Ovary (tissue), 9 donors: Measurements from ENCODE around the gene SESTD1. TPM values are rescaled to one million over a fixed set of nuclear protein-coding genes. Genes with fewer than 3 reads are reported as not detected.

ENCODE experiments used
- DNase-seq, 5 donors: peaks; one replicate each; pipeline ENCODE4 v3.0.0-alpha.2; 2019 to 2020
- H3K27ac ChIP-seq, 2 donors: fragments of 200-600 bp; one replicate each; pipeline versions ENCODE4 v1.5.1 to v1.8.0; 2019 to 2022
- H3K27me3 ChIP-seq: fragments of 200-600 bp; one replicate; pipeline ENCODE4 v1.8.0; 2022
- H3K36me3 ChIP-seq: fragments of 200-600 bp; sonication (generic); one replicate; pipeline ENCODE4 v1.5.1; 2019
- H3K4me1 ChIP-seq: one replicate; pipeline ENCODE4 v1.8.1; 2013; ENCODE audit warnings: mild to moderate bottlenecking, moderate library complexity; ENCODE audit not compliant: insufficient read depth
- H3K4me3 ChIP-seq: fragments of 200-600 bp; sonication (generic); one replicate; pipeline ENCODE4 v1.5.1; 2017
- H3K9me3 ChIP-seq, 2 donors: fragments of 200-600 bp in 1 of 2; sonication (generic) in 1 of 2; one replicate each; pipeline versions ENCODE4 v1.5.1 to v1.8.1; 2013 to 2019; ENCODE audit warnings: mild to moderate bottlenecking in 1 of 2, moderate library complexity in 1 of 2
- EP300 ChIP-seq: sonication (generic); formaldehyde crosslinking; IDR thresholded peaks from one replicate; pipeline ENCODE4 v1.6.1; 2017; ENCODE audit warnings: antibody characterized with exemption
- POLR2A ChIP-seq: fragments of 450-650 bp; IDR thresholded peaks from one replicate; pipeline ENCODE4 v1.6.1; 2017; ENCODE audit warnings: antibody characterized with exemption, mild to moderate bottlenecking, moderate library complexity
- WGBS, 3 donors: extraction: QIAGEN DNeasy Blood & Tissue Kit in 1 of 3; methylation state at CpG; one replicate each; pipeline versions ENCODE4 v1.1.5 to v1.1.7; 2013 to 2017; 5-methylcytosine and 5-hydroxymethylcytosine counted together
- intact Hi-C, 4 donors: fragments of 100-400 bp; cut with DNase I; formaldehyde crosslinking; loops; one replicate each; pipeline versions ENCODE4 v1.11.0 to v1.15.1; 2022 to 2023
- polyA plus RNA-seq, 2 donors: library from polyadenylated mRNA; stranded (reverse); fragments of 200-250 nt in 1 of 2; fragments of 350-450 nt in 1 of 2; fragmentation: Illumina TruSeq in 1 of 2; extraction: RNeasy Lipid Tissue Mini Kit (QIAGEN cat#74804) in 1 of 2; gene quantifications; one replicate each; pipeline ENCODE4 v1.2.3, GENCODE V29; 2013 to 2014
- total RNA-seq, 7 donors: library from RNA; depleted of rRNA in 2 of 7; stranded (reverse); fragments of >200 nt in 2 of 7; fragmentation: NEBNext Ultra II Directional in 3 of 7; extraction: Animal tissue kit (Norgen Biotek cat#: 25700) in 3 of 7; gene quantifications; one replicate each; pipeline versions ENCODE4 v1.1.0 to v1.2.4, GENCODE V29; 2016 to 2023
- TF ChIP-seq, protein P1 (sequence below), 3 donors: fragments of 450-650 bp in 2 of 3; fragments of 200-600 bp in 1 of 3; IDR thresholded peaks; one replicate each; pipeline versions ENCODE4 v1.5.1 to v1.8.0; 2016 to 2022; ENCODE audit warnings: antibody characterized with exemption in 3 of 3, mild to moderate bottlenecking in 1 of 3
- donor health status: DM: no; HTN: no; CAD: no; lungs with moderate emphysema.
- donor health status: DM: no; HTN: no; CAD: no.
- donor health status: Bipolar disorder and iron deficiency.
- donor health status: DM: yes; HTN: yes; CAD: no.
- donor health status: DM: no; HTN: no; CAD: no.
- donor health status: DM: yes; HTN: yes; CAD: no.

The SESTD1 gene
- total and polyA plus RNA-seq, 9 donors = 6.9 to 54.2 (median 39.3) TPM

DNA sequence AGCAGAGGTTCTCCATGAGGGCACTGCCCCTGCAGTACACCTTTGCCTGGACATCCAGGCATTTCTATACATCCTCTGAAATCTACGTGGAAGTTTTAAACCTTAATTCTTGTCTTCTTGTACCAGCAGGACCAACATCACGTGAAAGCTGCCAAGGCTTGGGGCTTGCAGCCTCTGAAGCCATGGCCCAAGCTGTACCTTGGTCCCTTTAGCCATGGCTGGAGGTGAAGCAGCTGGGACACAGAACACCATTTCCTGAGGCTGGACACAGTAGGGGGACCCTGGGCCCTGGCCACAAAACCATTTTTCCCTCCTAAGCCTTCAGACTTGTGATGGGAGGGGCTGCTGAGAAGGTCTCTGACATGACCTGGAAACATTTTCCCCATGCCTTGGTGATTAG, 181.9 kb downstream of the SESTD1 start:
- WGBS, 3 donors = 85 to 94% (median 88%) methylated on average over 2 of the region's 2 CpGs
- no peaks in the 10 kb centered on the region for H3K36me3 ChIP-seq
- H3K4me3 ChIP-seq = no peak overlapping the region
- H3K9me3 ChIP-seq = no peaks in the 10 kb centered on the region
- DNase-seq = no peak
- no peaks in the 10 kb centered on the region for H3K27me3 ChIP-seq
- intact Hi-C loops = no loop called here
- H3K4me1 ChIP-seq = no peaks in the 10 kb centered on the region
- TF ChIP-seq, protein P1, sequence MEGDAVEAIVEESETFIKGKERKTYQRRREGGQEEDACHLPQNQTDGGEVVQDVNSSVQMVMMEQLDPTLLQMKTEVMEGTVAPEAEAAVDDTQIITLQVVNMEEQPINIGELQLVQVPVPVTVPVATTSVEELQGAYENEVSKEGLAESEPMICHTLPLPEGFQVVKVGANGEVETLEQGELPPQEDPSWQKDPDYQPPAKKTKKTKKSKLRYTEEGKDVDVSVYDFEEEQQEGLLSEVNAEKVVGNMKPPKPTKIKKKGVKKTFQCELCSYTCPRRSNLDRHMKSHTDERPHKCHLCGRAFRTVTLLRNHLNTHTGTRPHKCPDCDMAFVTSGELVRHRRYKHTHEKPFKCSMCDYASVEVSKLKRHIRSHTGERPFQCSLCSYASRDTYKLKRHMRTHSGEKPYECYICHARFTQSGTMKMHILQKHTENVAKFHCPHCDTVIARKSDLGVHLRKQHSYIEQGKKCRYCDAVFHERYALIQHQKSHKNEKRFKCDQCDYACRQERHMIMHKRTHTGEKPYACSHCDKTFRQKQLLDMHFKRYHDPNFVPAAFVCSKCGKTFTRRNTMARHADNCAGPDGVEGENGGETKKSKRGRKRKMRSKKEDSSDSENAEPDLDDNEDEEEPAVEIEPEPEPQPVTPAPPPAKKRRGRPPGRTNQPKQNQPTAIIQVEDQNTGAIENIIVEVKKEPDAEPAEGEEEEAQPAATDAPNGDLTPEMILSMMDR (IDR thresholded peaks at IDR 0.05) = no peak
- TF ChIP-seq POLR2A (no peak), EP300 (no peak)
- H3K27ac ChIP-seq = no peak overlapping the region

DNA sequence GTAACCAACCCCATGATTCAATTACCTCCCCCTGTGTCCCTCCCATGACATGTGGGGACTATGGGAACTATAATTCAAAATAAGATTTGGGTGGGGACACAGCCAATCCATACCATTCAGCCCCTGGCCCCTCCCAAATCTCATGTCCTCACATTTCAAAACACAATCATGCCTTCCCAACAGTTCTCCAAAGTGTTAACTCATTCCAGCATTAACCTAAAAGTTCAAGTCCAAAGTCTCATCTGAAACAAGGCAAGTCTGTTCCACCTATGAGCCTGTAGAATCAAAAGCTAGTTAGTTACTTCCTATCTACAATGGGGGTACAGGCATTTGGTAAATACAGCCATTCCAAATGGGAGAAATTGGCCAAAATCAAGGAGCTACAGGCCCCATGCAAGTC, 182.7 kb downstream of the SESTD1 start:
- DNase-seq = no peak
- Histone ChIP-seq H3K9me3 (no peaks in the 10 kb centered on the region), H3K4me1 (no peaks in the 10 kb centered on the region), H3K36me3 (no peaks in the 10 kb centered on the region), H3K27ac (no peak overlapping the region), H3K4me3 (no peak overlapping the region), H3K27me3 (no peaks in the 10 kb centered on the region)
- TF ChIP-seq EP300 (no peak), POLR2A (no peak)
- TF ChIP-seq, protein P1 (IDR thresholded peaks at IDR 0.05) = no peak
- intact Hi-C loops = no loop called here

DNA sequence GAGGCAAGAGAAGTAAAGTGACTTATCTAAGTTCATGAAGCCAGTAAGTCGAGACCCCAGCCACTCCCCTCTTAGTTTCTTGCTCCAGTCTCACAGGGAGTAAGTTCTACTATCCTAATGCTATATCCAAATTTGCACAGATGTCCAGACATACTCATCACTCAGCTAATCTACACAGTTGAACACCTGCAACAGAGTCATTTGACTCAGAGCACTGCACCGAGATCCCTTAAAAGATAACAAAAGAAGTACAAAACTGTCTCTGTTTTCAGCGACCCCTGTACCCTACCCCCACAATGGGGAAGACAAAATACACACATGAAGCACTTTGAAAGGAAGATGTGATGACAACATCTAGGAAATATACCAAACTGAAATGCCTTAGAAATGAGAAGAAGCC, 192.1 kb downstream of the SESTD1 start:
- Histone ChIP-seq H3K27ac (no peak overlapping the region), H3K9me3 (no peaks in the 10 kb centered on the region), H3K4me1 (no peaks in the 10 kb centered on the region), H3K27me3 (no peaks in the 10 kb centered on the region), H3K36me3 (no peaks in the 10 kb centered on the region), H3K4me3 (no peak overlapping the region)
- 75 to 79% (median 77%) methylated on average over 3 of the region's 3 CpGs for WGBS, 3 donors
- no peak for TF ChIP-seq POLR2A
- TF ChIP-seq, protein P1 (IDR thresholded peaks at IDR 0.05) = no peak
- no peak for TF ChIP-seq EP300
- DNase-seq = no peak
- intact Hi-C loops = no loop called here

DNA sequence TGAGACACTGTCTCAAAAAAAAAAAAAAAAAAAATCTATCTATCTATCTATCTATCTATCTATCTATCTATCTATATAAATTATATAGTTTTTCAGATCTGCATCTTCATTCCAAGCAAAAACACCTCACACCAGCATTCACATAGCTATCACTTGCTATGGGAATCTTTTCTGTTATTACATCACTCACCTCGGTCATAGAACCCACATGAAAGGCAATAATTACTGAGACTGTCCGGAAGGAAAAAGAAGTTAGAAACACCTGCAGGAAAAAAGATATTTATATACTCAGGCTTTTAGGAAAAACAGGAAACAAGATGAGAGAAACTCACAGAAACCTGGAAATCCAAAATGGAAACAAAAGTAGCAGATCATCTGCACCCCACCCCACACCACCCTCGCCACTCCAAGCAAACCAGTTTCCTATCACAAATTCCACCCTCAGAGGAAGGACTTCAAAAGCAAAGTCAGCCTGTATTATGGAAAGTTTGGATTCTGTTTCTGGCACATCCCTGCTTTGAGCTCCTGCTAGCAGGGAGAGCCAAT, 192.7 kb downstream of the SESTD1 start:
- intact Hi-C loops = no loop called here
- TF ChIP-seq, protein P1 (IDR thresholded peaks at IDR 0.05) = no peak
- TF ChIP-seq EP300 (no peak), POLR2A (no peak)
- no peak overlapping the region for H3K4me3 ChIP-seq
- H3K27me3 ChIP-seq = no peaks in the 10 kb centered on the region
- no peaks in the 10 kb centered on the region for H3K36me3 ChIP-seq
- H3K4me1 ChIP-seq = no peaks in the 10 kb centered on the region
- no peaks in the 10 kb centered on the region for H3K9me3 ChIP-seq
- WGBS, 3 donors = 50 to 63% (median 52%) methylated on average over 3 of the region's 3 CpGs
- H3K27ac ChIP-seq = no peak overlapping the region
- no peak for DNase-seq
